HEK293 (cell line): ENCODE results near the gene ZNF521.

Experiments
- CTCF ChIA-PET: fragments of 350-600 bp; formaldehyde crosslinking; extraction: SDS; loops from one replicate; lab custom pipeline; 2021; ENCODE audit warnings: antibody characterized with exemption; lab: Yijun Ruan, JAX
- POLR2A ChIA-PET: fragments of 300-600 bp; formaldehyde crosslinking; extraction: SDS; loops from one replicate; lab custom pipeline; 2020; ENCODE audit warnings: antibody characterized with exemption, inconsistent platforms; lab: Yijun Ruan, JAX
- H3K27ac ChIP-seq: fragments of 200-500 bp; sonication (Bioruptor generic); 2 replicates; pipeline ENCODE4 v1.5.1; 2014; ENCODE audit warnings: low read depth, low read length, control low read depth, inconsistent platforms; ENCODE audit errors: extremely low read depth
- H3K36me3 ChIP-seq, 2 experiments: fragments of 200-500 bp in 1 of 2; sonication (Bioruptor generic) in 1 of 2; 1 replicate in 1 of 2; 2 replicates in 1 of 2; pipeline ENCODE4 v1.5.1; 2014 to 2017; ENCODE audit warnings: inconsistent platforms in 2 of 2, low read length in 2 of 2; ENCODE audit not compliant: control insufficient read depth in 2 of 2, insufficient read depth in 1 of 2
- H3K4me1 ChIP-seq: fragments of 200-500 bp; sonication (Bioruptor generic); 2 replicates; pipeline ENCODE4 v1.5.1; 2014; ENCODE audit warnings: mild to moderate bottlenecking, low read length, inconsistent platforms; ENCODE audit not compliant: control insufficient read depth, insufficient read depth
- H3K4me3 ChIP-seq: 2 replicates; pipeline ENCODE4 v1.5.1; 2011; ENCODE audit warnings: low read depth, mild to moderate bottlenecking, control low read depth, low read length, moderate library complexity
- H3K9me3 ChIP-seq: fragments of 200-500 bp; sonication (Bioruptor generic); 2 replicates; pipeline ENCODE4 v1.5.1; 2014; ENCODE audit warnings: low read depth, low read length, inconsistent platforms; ENCODE audit not compliant: control insufficient read depth, insufficient read depth
- BCL11A ChIP-seq: fragments of 450-650 bp; formaldehyde crosslinking; IDR thresholded peaks from 2 replicates; pipeline ENCODE4 v1.5.1; 2016; ENCODE audit warnings: low read depth, missing biosample characterization, missing genetic modification characterization
- CTCF ChIP-seq: fragments of 450-650 bp; formaldehyde crosslinking; IDR thresholded peaks from 2 replicates; pipeline ENCODE4 v1.5.1; 2016; ENCODE audit warnings: missing biosample characterization, missing genetic modification characterization
- GFI1B ChIP-seq: fragments of 450-650 bp; formaldehyde crosslinking; IDR thresholded peaks from 2 replicates; pipeline ENCODE4 v1.5.1; 2016; ENCODE audit warnings: missing biosample characterization, missing genetic modification characterization
- GLIS1 ChIP-seq: fragments of 450-650 bp; formaldehyde crosslinking; IDR thresholded peaks from 2 replicates; pipeline ENCODE4 v1.5.1; 2016; ENCODE audit warnings: missing biosample characterization, missing genetic modification characterization
- PBX3 ChIP-seq: sonication (generic); formaldehyde crosslinking; IDR thresholded peaks from 2 replicates; pipeline ENCODE4 v1.8.1; 2022; ENCODE audit warnings: mild to moderate bottlenecking, moderate library complexity, missing genetic modification reagents
- PRDM1 ChIP-seq: fragments of 450-650 bp; formaldehyde crosslinking; IDR thresholded peaks from 2 replicates; pipeline ENCODE4; 2016; ENCODE audit warnings: missing biosample characterization, missing genetic modification characterization
- PRDM6 ChIP-seq: fragments of 450-650 bp; formaldehyde crosslinking; IDR thresholded peaks from 2 replicates; pipeline ENCODE4 v1.5.1; 2017; ENCODE audit warnings: missing biosample characterization, missing genetic modification characterization
- SALL2 ChIP-seq: fragments of 450-650 bp; formaldehyde crosslinking; IDR thresholded peaks from 2 replicates; pipeline ENCODE4 v1.5.0; 2017; ENCODE audit warnings: missing biosample characterization, mild to moderate bottlenecking, missing genetic modification characterization, borderline replicate concordance
- SP7 ChIP-seq: fragments of 450-650 bp; formaldehyde crosslinking; IDR thresholded peaks from 2 replicates; pipeline ENCODE4 v1.5.1; 2016; ENCODE audit warnings: missing biosample characterization, missing genetic modification characterization
- ZNF140 ChIP-seq: fragments of 450-650 bp; formaldehyde crosslinking; IDR thresholded peaks from 2 replicates; pipeline ENCODE4 v1.5.1; 2016; ENCODE audit warnings: missing biosample characterization, missing genetic modification characterization
- ZNF16 ChIP-seq: fragments of 450-650 bp; formaldehyde crosslinking; IDR thresholded peaks from 2 replicates; pipeline ENCODE4 v1.5.1; 2016; ENCODE audit warnings: low read depth, missing biosample characterization, missing genetic modification characterization
- ZNF366 ChIP-seq: fragments of 450-650 bp; formaldehyde crosslinking; conservative IDR thresholded peaks from 2 replicates; pipeline ENCODE4 v1.5.1; 2016; ENCODE audit warnings: missing biosample characterization, missing genetic modification characterization
- ZNF571 ChIP-seq: fragments of 450-650 bp; formaldehyde crosslinking; IDR thresholded peaks from 2 replicates; pipeline ENCODE4 v1.5.0; 2017; ENCODE audit warnings: missing biosample characterization, missing genetic modification characterization
- ZNF585B ChIP-seq: fragments of 450-650 bp; formaldehyde crosslinking; IDR thresholded peaks from 2 replicates; pipeline ENCODE4 v1.5.1; 2016; ENCODE audit warnings: missing biosample characterization, missing genetic modification characterization
- ZNF654 ChIP-seq: fragments of 450-650 bp; formaldehyde crosslinking; IDR thresholded peaks from 2 replicates; pipeline ENCODE4 v1.5.1; 2016; ENCODE audit warnings: low read depth, missing biosample characterization, missing genetic modification characterization
- ZNF660 ChIP-seq: fragments of 450-650 bp; IDR thresholded peaks from 2 replicates; pipeline ENCODE4 v1.5.1; 2018; ENCODE audit warnings: missing biosample characterization, mild to moderate bottlenecking, missing genetic modification characterization
- ZNF837 ChIP-seq: fragments of 450-650 bp; formaldehyde crosslinking; IDR thresholded peaks from 2 replicates; pipeline ENCODE4 v1.5.1; 2016; ENCODE audit warnings: missing biosample characterization, missing genetic modification characterization

ZNF521 gene

GRCh38 chr18:25314838-25315190 is 37.2 kb downstream of the ZNF521 start:
- CTCF ChIA-PET, result interaction anchor here (1.0 kb wide), 1 partner anchor 34 kb away, joined by 3 read pairs; no protein-coding TSS in a partner anchor
- POLR2A ChIA-PET, result interaction anchor here (0.5 kb wide), 1 partner anchor 232 kb away, joined by 3 read pairs; no protein-coding TSS in a partner anchor
- TF ChIP-seq SP7 (tag by site-specific recombination) (peak; percentile 99), ZNF16 (tag by site-specific recombination) (no peak)
- TF ChIP-seq, all 188 proteins: peak for 1
- peaks cover 4% of the 10 kb centered on the region; the same call in 1 of the 2 replicates for H3K4me1 ChIP-seq
- H3K27ac ChIP-seq, result no peak overlapping the region
- H3K36me3 ChIP-seq, result peaks cover 3 to 4% of the 10 kb centered on the region in 2 experiments; a peak in 1 of 3 replicates
- H3K4me3 ChIP-seq, result no peak overlapping the region
- H3K9me3 ChIP-seq, result no peaks in the 10 kb centered on the region

- Histone ChIP-seq H3K4me3 (no peak overlapping the region), H3K9me3 (no peaks in the 10 kb centered on the region), H3K36me3 (0 out of 3 replicates have a peak, but pooled peaks cover 0 to 4% of the 10 kb centered on the region in 2 experiments), H3K4me1 (peaks cover 4% of the 10 kb centered on the region; the same call in 1 of the 2 replicates)
- ChIA-PET CTCF (interaction anchor here (1.0 kb wide), 1 partner anchor 34 kb away, joined by 3 read pairs; no protein-coding TSS in a partner anchor), POLR2A (interaction anchor here (0.5 kb wide), 1 partner anchor 231 kb away, joined by 3 read pairs; no protein-coding TSS in a partner anchor)
- peak; percentile 72 for TF ChIP-seq PRDM6
- TF ChIP-seq ZNF585B (tag by site-specific recombination), result no peak
- TF ChIP-seq, all 188 proteins: peak for 1
- H3K27ac ChIP-seq, result no peak overlapping the region
These were observed 37.7 kb downstream of the ZNF521 start for GRCh38 chr18:25314151-25314837.

GRCh38 chr18:25313268-25313667 is 38.7 kb downstream of the ZNF521 start:
- ChIA-PET CTCF (no interaction called here), POLR2A (no interaction called here)
- peak; percentile 94 for TF ChIP-seq PRDM1
- TF ChIP-seq ZNF571 (tag by site-specific recombination), result no peak
- 0 out of 2 replicates have a peak, but pooled peaks have one; percentile 11 for TF ChIP-seq PRDM6
- TF ChIP-seq SP7 (tag by site-specific recombination), result no peak
- TF ChIP-seq SALL2, result no peak
- TF ChIP-seq PBX3 (CRISPR knock-in tag), result no peak
- no peak for TF ChIP-seq GFI1B
- TF ChIP-seq GLIS1 (tag by site-specific recombination), result no peak
- TF ChIP-seq ZNF837, result no peak
- TF ChIP-seq, all 188 proteins: peak for 2

GRCh38 chr18:25310045-25310444 is 41.9 kb downstream of the ZNF521 start:
- CTCF ChIA-PET, result interaction anchor here (0.6 to 1.3 kb wide), 6 partner anchors 22 to 785 kb away, joined by 3 to 9 read pairs (median 4); no protein-coding TSS in a partner anchor
- POLR2A ChIA-PET, result no interaction called here
- Histone ChIP-seq H3K9me3 (no peaks in the 10 kb centered on the region), H3K27ac (no peak overlapping the region), H3K4me1 (peaks cover 4% of the 10 kb centered on the region; the same call in 1 of the 2 replicates), H3K4me3 (no peak overlapping the region), H3K36me3 (no peaks in the 10 kb centered on the region)
- peak; percentile 55; the same call in 1 of the 2 replicates for TF ChIP-seq CTCF
- TF ChIP-seq ZNF660, result 0 out of 2 replicates have a peak, but pooled peaks have one; percentile 23
- peak; percentile 52 for TF ChIP-seq ZNF366
- TF ChIP-seq ZNF140 (tag by site-specific recombination), result no peak
- peak; percentile 16 for TF ChIP-seq ZNF654 (tag by site-specific recombination)
- no peak for TF ChIP-seq BCL11A

More at GRCh38 chr18:25313268-25313667, 38.7 kb downstream of the ZNF521 start:
- Histone ChIP-seq H3K36me3 (no peaks in the 10 kb centered on the region), H3K27ac (no peak overlapping the region), H3K4me1 (peaks cover 4% of the 10 kb centered on the region; the same call in 1 of the 2 replicates), H3K4me3 (no peak overlapping the region), H3K9me3 (no peaks in the 10 kb centered on the region)
